Measurements from ENCODE around the gene TJP3.

DNA sequence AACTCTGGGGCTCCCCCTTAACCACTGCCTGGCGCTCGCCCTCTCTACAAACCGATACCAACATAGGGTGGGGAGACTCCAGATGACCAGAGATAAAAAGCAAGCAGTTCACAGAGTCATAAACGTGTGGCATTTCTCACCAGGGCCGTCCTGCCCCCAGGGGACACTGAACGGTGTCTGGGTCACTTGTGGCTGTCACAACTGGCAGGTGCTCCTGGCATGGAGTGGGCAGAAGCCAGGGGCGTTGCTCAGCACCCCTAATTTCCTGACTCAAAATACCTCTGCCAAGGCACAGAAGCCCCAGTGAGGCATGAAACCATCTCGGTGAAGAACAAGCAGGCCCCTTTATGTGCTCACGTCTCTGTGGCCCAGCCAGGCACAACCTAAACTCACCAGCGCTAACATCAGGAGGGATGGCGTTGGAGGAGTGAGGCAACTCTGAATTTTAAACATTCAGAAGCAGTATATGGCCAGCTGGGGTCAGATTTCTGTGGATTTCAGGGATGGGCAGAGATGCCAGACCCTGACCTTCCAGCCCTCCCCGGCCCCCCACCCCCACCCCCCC, 9.7 kb upstream of the TJP3 start:
- no peak for TF ChIP-seq CTCF (IDR thresholded peaks at IDR 0.05)
- no peak for TF ChIP-seq POLR2A (IDR thresholded peaks at IDR 0.05)
